HG02571 (cell line): Measurements from ENCODE around the gene ADGRA3.
"Not testable (repeated sequence)": the region's sequence is repeated elsewhere in the genome, so short reads cannot be mapped to it uniquely, and the experiment has no call there.

Experiments used
- ATAC-seq: cut with Tn5 transposase; IDR thresholded peaks from one replicate; pipeline ENCODE4 v1.9.1; 2021; ENCODE audit warnings: mild to moderate bottlenecking, moderate library complexity; ENCODE audit not compliant: unreplicated experiment

The ADGRA3 gene

DNA sequence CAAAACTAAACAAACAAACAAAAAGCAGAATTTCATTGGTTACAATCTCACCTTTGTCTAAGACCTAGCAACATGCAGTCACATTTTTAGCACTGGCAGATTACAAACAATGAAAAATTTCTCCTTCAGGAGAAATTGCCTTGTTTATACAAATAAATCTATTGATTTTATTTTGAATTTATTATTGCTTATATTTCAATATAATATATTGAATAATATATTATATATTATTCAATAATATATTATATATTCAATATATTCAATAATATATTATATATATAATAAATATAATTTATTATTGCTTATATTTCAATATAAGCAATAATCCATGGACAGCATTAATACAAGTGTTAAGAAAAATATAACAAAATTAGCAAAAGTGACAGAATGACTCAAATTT lies 131.7 kb downstream of the ADGRA3 start:
- ATAC-seq, result no peak

DNA sequence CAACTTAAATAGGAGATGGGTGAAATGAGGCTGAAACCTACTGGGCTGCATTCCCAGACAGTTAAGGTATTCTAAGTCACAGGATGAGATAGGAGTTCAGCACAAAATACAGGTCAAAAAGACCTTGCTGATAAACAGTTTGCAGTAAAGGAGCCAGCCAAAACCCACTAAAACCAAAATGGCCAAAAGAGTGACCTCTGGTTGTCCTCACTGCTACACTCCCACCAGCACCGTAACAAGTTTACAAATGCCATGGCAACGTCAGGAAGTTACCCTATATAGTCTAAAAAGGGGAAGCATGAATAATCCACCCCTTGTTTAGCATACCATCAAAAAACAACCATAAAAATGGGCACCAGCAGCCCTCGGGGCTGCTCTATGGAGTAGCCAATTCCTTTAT lies 133.7 kb downstream of the ADGRA3 start:
- not testable (repeated sequence) for ATAC-seq

DNA sequence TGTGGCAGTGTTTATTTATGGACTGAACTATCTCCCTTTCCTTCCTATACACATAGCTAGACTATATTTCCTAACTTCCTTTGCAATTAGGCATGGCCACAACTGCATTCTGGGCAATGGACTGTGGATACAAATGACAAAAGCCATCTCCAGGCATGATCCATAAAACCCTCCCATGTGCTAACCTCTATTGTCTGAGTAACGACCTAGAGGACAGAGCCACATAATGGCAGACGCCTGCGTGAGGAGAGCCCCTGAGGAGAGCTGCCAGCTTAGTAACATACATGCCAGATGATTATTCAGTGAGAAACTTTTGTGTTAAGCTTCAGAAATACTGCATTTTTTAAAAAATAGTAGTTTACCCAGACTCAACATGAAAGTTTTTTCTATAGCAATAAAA lies 142.9 kb downstream of the ADGRA3 start:
- no peak for ATAC-seq

DNA sequence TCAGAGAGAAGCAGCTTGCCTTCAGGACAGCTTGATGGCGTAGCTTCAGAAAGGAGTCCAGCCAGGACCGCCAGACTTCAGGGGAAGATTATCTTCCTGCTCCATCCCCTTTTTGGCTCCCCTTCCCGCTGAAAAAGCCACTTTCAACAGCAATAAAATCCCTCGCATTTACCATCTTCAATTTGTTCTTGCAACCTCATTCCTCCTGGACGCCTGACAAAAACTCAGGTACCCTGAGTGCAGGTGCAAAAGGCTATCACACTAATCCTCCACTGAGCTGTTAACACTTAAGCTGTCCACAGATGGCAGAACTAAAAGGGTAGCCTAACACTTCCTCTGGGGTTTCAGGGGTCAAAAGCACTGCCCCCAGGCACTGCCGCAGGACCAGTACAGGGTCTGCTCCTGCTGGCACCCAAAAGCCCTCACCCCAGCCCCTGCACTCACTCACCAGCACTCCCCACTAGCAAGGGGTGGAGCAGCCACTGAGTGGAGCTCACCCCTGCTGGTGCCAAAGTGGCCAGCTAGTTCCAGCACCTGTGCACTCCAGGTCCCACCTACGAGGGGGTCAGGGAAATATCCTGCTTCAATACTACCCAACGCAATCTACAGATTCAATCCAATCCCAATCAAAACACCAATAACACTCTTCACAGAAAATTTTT lies 145.8 kb downstream of the ADGRA3 start:
- no peak for ATAC-seq

DNA sequence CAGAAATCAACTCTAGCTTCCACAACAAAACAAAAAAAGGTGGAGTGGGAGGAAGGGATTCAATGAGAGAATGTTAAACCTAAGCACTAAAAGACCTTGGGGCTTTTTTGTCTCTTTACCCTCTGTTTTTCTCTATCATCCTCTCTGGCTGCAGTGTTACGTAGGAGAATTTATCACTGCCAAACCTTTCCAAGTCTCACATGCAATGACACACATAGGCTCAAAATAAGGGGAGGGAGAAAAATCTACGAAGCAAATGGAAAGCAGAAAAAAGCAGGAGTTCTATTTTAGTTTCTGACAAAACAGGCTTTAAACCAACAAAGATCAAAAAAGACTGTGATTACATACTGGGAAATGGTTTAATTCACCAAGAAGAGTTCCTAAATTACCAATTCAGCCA lies 152.1 kb downstream of the ADGRA3 start:
- no peak for ATAC-seq

DNA sequence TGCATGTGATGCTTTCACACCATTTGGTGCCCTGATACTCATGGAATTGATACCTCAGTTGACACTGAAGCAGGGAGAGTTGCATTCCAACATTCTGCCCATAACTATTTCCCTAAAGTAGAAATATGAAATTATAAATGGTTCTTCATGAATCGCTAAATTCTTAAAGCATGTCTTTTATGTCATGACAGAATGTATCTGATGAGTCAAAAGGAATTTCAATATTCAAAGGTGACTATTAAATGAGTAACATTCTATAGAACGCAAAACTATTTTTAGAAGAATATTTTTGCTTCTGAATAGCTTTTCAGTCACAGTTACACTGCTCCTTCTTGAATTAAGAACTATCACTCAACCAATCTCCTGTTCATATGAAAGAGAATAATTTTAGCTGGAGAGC lies 152.8 kb downstream of the ADGRA3 start:
- no peak for ATAC-seq

DNA sequence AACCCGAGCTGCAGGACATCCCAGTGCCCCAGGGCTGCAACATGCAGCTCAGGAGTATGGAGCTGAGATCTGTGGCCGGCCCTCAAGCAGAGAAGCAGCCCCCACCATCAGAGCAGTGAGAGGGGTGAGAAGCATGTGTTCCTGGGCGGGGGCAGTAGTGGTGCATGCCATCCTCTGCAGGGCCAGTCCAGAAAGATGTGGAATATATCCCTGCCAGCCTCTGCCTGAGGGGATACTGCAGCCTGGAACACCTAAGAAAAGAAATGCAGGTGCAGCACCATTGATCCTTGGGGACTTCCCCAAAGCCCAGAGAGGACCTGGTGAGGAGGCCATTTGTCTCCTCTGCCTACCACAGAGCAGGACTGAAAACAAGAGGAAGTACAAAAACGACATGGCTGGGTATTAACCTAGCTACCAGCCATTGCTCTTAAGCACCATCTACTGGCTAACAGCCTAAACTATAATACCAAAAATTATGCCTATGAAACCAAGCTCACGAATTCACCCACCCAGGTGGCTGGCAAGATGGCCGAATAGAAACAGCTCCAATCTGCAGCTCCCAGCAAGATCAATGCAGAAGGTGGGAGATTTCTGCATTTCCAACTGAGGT lies 158.8 kb downstream of the ADGRA3 start:
- no peak for ATAC-seq

DNA sequence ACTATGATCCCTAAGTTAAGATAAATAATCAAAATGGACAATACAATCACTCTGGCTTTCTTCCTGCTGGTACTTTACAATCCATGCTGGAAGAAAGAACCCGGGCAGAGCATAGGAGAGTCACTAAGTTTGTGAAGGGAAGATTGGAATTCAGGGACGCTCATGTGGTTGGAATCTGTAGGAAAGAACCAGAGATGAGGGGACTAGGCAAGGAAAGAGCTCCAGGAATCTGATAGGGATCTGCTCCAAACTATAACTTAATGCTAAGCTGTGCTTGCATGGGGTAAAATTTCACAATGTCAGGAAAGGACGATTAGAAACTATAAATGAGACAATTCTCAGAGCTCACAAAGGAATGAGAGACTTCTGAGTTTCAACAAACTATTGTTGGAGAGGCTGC lies 167.5 kb downstream of the ADGRA3 start:
- no peak for ATAC-seq

DNA sequence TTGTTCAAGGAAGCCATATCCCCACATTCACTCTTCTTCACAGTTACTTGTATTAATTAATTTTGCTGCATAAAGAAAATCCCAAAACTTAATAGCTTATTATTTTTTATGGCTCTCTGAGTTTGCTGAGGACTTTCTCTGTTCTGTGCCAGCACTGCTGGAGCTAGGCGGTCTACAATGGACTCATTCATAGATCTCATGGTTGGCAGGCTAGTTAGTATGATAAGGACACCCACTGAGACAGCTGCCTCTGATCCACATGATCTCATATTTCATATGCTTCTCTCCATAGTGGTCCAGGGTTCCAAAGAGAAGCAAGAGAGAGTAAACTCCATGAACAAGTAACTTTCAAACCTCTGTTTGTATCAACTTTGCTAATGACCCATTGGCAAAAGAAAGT lies 170.2 kb downstream of the ADGRA3 start:
- no peak for ATAC-seq

DNA sequence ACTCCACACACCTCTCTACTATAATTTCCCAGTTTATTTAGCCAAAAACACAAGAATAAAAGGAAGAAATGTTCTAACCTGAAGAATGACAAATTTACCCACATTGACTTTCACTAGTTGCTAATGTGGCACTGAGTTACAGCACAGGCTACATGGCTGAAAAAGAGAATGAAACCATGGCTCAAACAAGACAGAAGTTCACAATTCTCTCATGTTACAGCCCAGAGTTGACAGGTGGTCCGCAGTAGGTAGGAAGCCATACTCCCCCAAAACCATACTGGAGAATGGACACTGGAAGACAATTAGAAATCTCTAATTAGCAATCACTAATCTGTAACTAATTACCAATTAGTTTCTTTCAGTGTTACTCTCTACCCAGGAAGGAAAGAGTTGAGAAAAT lies 170.8 kb downstream of the ADGRA3 start:
- ATAC-seq, result no peak

DNA sequence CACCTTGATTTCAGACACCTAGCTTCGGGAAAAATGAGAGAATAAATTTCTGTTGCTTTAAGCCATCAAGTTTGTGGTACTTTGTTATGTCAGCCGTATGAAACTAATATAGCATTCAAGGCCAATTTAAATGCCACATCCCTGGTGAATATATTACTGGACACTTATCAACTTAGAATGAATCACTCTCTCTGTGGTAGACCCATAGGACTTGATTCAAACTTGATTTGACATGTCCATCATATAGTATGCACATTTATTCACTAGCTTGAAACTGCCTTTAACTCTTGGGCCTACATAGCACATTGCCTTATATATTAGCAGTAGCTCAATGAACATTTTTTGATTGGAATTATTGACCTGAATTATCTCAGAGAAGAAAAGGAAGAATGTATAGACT lies 172.3 kb downstream of the ADGRA3 start:
- ATAC-seq, result no peak

DNA sequence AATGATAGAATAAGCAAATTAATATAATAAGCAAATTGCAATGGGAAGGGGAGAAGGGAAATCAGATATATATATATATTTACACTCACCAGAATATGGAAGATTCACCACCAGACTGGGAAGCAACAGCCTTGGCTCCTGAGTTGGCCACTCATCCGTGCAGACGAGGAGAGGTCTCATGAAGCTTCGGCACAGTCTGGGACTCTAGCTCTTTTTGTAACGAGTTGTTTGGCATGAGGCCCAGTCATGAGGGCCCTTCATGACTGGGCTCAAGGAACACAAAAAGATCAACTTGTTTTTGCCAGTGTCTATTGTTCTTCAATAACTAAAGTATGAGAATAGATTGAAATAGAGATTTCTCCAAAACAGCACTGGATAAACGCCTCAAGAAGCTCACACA lies 176.4 kb downstream of the ADGRA3 start:
- ATAC-seq, result no peak

DNA sequence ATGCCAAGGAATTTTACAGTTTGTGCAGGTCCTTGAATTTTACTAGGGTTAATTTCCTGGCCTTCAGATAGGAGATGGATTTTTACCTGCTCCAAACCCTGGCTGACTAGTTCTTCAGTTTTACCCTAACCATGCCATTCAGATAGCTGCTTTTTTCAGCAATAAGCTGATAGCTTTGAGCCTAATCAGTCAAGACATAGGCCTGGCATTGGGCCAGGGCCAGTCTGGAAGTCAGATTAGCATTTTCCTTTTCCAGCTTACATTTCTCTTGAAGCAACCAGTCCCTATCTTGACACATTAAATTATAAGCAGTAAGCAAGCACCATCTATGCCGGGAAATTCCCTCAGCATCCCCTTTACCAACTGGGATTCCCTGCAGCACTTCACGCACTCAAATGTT lies 177.1 kb downstream of the ADGRA3 start:
- no peak for ATAC-seq
